Adipocyte (in vitro differentiated cells): ENCODE data around the gene ARPIN.

Experiments
- DNase-seq: peaks from one replicate; pipeline ENCODE4 v3.0.0-alpha.2; 2015; ENCODE audit warnings: low read depth
- H3K27me3 ChIP-seq: replicated peaks from 2 replicates; pipeline ENCODE4 v1.7.0; 2013; ENCODE audit warnings: mild to moderate bottlenecking, low read length, moderate library complexity; ENCODE audit not compliant: control insufficient read depth, insufficient read depth
- H3K36me3 ChIP-seq: 2 replicates; pipeline ENCODE4 v1.7.0; 2013; ENCODE audit warnings: low read length, mild to moderate bottlenecking, moderate library complexity; ENCODE audit not compliant: control insufficient read depth, insufficient read depth, severe bottlenecking
- H3K4me1 ChIP-seq: 2 replicates; pipeline ENCODE4 v1.7.0; 2013; ENCODE audit warnings: mild to moderate bottlenecking, low read length, moderate library complexity; ENCODE audit not compliant: control insufficient read depth, insufficient read depth
- H3K4me3 ChIP-seq: 2 replicates; pipeline ENCODE4 v1.7.0; 2013; ENCODE audit warnings: mild to moderate bottlenecking, low read length, moderate library complexity
- H3K9ac ChIP-seq: 2 replicates; pipeline ENCODE4 v1.7.0; 2013; ENCODE audit warnings: mild to moderate bottlenecking, low read length, moderate library complexity
- H3K9me3 ChIP-seq: 2 replicates; pipeline ENCODE4 v1.7.0; 2013; ENCODE audit warnings: mild to moderate bottlenecking, low read length, moderate library complexity; ENCODE audit not compliant: control insufficient read depth

Gene ARPIN

GRCh38 chr15:89937365-89938350 is 24.9 kb upstream of the ARPIN start:
- H3K36me3 ChIP-seq: no peaks in the 10 kb centered on the region
- H3K9ac ChIP-seq: no peak overlapping the region

GRCh38 chr15:89936786-89937265 is 24.1 kb upstream of the ARPIN start:
- no peaks in the 10 kb centered on the region for H3K36me3 ChIP-seq
- H3K4me3 ChIP-seq: no peak overlapping the region
- no peak for DNase-seq
- no peaks in the 10 kb centered on the region for H3K27me3 ChIP-seq
- H3K9me3 ChIP-seq: no peaks in the 10 kb centered on the region
- H3K9ac ChIP-seq: no peak overlapping the region
- H3K4me1 ChIP-seq: no peaks in the 10 kb centered on the region

More at GRCh38 chr15:89937365-89938350, 24.9 kb upstream of the ARPIN start:
- DNase-seq: no peak
- Histone ChIP-seq H3K9me3 (no peaks in the 10 kb centered on the region), H3K4me3 (no peak overlapping the region), H3K4me1 (no peaks in the 10 kb centered on the region), H3K27me3 (no peaks in the 10 kb centered on the region)

- Histone ChIP-seq H3K9ac (no peak overlapping the region), H3K27me3 (no peaks in the 10 kb centered on the region), H3K4me1 (no peaks in the 10 kb centered on the region), H3K4me3 (no peak overlapping the region), H3K9me3 (no peaks in the 10 kb centered on the region), H3K36me3 (no peaks in the 10 kb centered on the region)
- DNase-seq: no peak
Observed at GRCh38 chr15:89936051-89936785, 23.5 kb upstream of the ARPIN start.

- Histone ChIP-seq H3K4me3 (no peak overlapping the region), H3K36me3 (no peaks in the 10 kb centered on the region), H3K4me1 (no peaks in the 10 kb centered on the region), H3K9ac (no peak overlapping the region), H3K9me3 (no peaks in the 10 kb centered on the region), H3K27me3 (no peaks in the 10 kb centered on the region)
- DNase-seq: no peak
Observed at GRCh38 chr15:89932880-89933279, 20.1 kb upstream of the ARPIN start.

- H3K4me1 ChIP-seq: peaks cover 5% of the 10 kb centered on the region
- no peak for DNase-seq
- no peak overlapping the region for H3K4me3 ChIP-seq
- no peaks in the 10 kb centered on the region for H3K27me3 ChIP-seq
- H3K9me3 ChIP-seq: no peaks in the 10 kb centered on the region
- H3K9ac ChIP-seq: no peak overlapping the region
- H3K36me3 ChIP-seq: no peaks in the 10 kb centered on the region
Observed at GRCh38 chr15:89928421-89928820, 15.7 kb upstream of the ARPIN start.

- H3K4me1 ChIP-seq: peaks cover 5% of the 10 kb centered on the region
- no peak overlapping the region for H3K9ac ChIP-seq
- no peaks in the 10 kb centered on the region for H3K36me3 ChIP-seq
- H3K9me3 ChIP-seq: no peaks in the 10 kb centered on the region
- DNase-seq: peak; percentile 33
- no peak overlapping the region for H3K4me3 ChIP-seq
- H3K27me3 ChIP-seq: no peaks in the 10 kb centered on the region
Observed at GRCh38 chr15:89926158-89926557, 13.4 kb upstream of the ARPIN start.

- H3K9ac ChIP-seq: no peak overlapping the region
- no peak overlapping the region for H3K4me3 ChIP-seq
- no peaks in the 10 kb centered on the region for H3K9me3 ChIP-seq
- H3K27me3 ChIP-seq: no peaks in the 10 kb centered on the region
- DNase-seq: no peak
- no peaks in the 10 kb centered on the region for H3K36me3 ChIP-seq
- peaks cover 5% of the 10 kb centered on the region for H3K4me1 ChIP-seq
Observed at GRCh38 chr15:89917442-89918101, 4.8 kb upstream of the ARPIN start.

- Histone ChIP-seq H3K4me3 (no peak overlapping the region), H3K36me3 (no peaks in the 10 kb centered on the region), H3K9ac (no peak overlapping the region), H3K27me3 (no peaks in the 10 kb centered on the region), H3K4me1 (peaks cover 5% of the 10 kb centered on the region), H3K9me3 (no peaks in the 10 kb centered on the region)
- DNase-seq: no peak
Observed at GRCh38 chr15:89916660-89917059, 3.9 kb upstream of the ARPIN start.

GRCh38 chr15:89912145-89912673 is 543 bp downstream of the ARPIN start:
- Histone ChIP-seq H3K4me3 (peak overlapping the region; percentile 85), H3K4me1 (peaks cover 5% of the 10 kb centered on the region), H3K9me3 (no peaks in the 10 kb centered on the region), H3K27me3 (no peaks in the 10 kb centered on the region), H3K9ac (peak overlapping the region; percentile 80), H3K36me3 (no peaks in the 10 kb centered on the region)
- peak; percentile 59 for DNase-seq

- H3K9me3 ChIP-seq: no peaks in the 10 kb centered on the region
- no peak for DNase-seq
- no peak overlapping the region for H3K4me3 ChIP-seq
- H3K27me3 ChIP-seq: no peaks in the 10 kb centered on the region
- peaks cover 4% of the 10 kb centered on the region for H3K36me3 ChIP-seq
- H3K4me1 ChIP-seq: peaks cover 5% of the 10 kb centered on the region
- H3K9ac ChIP-seq: no peak overlapping the region
Observed at GRCh38 chr15:89910891-89911626, 1.7 kb downstream of the ARPIN start.
